ENCODE data around the gene SPTB. TPM values are rescaled to one million over a fixed set of nuclear protein-coding genes. Genes with fewer than 3 reads are reported as not detected.

SPTB gene
- total RNA-seq, 1 experiment from 2014 or later: 2.3 TPM

DNA sequence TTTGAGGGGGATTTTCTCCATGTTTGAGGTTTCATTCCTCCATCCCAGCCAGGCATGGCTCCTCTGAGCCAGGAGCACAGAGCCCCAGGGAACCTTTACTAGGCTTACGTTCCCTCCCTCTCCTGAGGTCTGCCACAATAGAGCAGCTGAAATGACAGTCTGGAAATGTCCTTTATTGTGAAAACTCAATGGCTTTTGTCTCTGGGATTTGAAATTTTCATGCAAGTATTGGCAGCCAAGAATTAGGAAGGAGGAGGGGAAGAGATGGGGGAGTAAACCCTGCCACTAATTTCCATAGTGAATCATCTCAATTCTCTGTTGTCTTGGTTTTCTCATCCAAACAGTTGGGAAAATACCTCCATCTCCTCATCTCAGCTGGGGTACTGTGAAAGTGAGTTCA lies 178.0 kb downstream of the SPTB start:
- Histone ChIP-seq H2BK15ac (ENCODE audit: low read depth, low read length) (no peak overlapping the region), H3K18ac (ENCODE audit: insufficient read length, low read depth, low read length) (no peak overlapping the region), H3K27ac (ENCODE audit: insufficient read length, low read depth, low read length) (peak overlapping the region; percentile 61), H3K4me1 (ENCODE audit: insufficient read depth, low read length) (peaks cover 18% of the 10 kb centered on the region; the same call in 1 of the 2 replicates), H3T11ph (ENCODE audit: low read length) (no peak overlapping the region), H3K9me3 (ENCODE audit: control insufficient read depth, low read depth, low read length) (no peaks in the 10 kb centered on the region), H3K4me2 (ENCODE audit: insufficient read depth, insufficient read length, low read length) (peak overlapping the region; percentile 93), H3K27me3 (ENCODE audit: insufficient read depth, low read length) (no peaks in the 10 kb centered on the region), H4K5ac (ENCODE audit: insufficient read length, low read depth, low read length) (no peak overlapping the region), H3K56ac (ENCODE audit: insufficient read length, low read depth, low read length) (no peak overlapping the region), H3K79me2 (ENCODE audit: insufficient read depth, low read length) (no peaks in the 10 kb centered on the region; the same call in 1 of the 2 replicates), H3K14ac (ENCODE audit: insufficient read depth, low read length) (no peak overlapping the region), H3K4ac (ENCODE audit: low read depth, low read length) (no peak overlapping the region), H2BK20ac (ENCODE audit: low read depth, low read length, poor library complexity, severe bottlenecking) (no peak overlapping the region), H2BK12ac (ENCODE audit: insufficient read length, low read depth, low read length) (no peak overlapping the region), H3K9ac (ENCODE audit: extremely low read depth, insufficient read length, low read length) (no peak overlapping the region), H2BK120ac (ENCODE audit: low read depth, low read length, poor library complexity, severe bottlenecking) (no peak overlapping the region), H2AFZ (ENCODE audit: low read length) (no peak overlapping the region), H2AK5ac (ENCODE audit: insufficient read length, low read length) (no peak overlapping the region), H4K20me1 (ENCODE audit: control insufficient read depth, insufficient read depth, insufficient read length) (no peaks in the 10 kb centered on the region), H3K23ac (ENCODE audit: insufficient read length, low read depth, low read length) (no peak overlapping the region), H4K91ac (ENCODE audit: insufficient read length, low read depth, low read length) (no peak overlapping the region), H3K79me1 (ENCODE audit: insufficient read depth, low read depth, low read length, poor library complexity, severe bottlenecking) (no peaks in the 10 kb centered on the region), H2BK5ac (ENCODE audit: insufficient read length, low read length) (no peak overlapping the region), H3K23me2 (ENCODE audit: insufficient read length, low read depth, low read length, poor library complexity, severe bottlenecking) (peaks cover 27% of the 10 kb centered on the region), H4K8ac (replicated peaks; ENCODE audit: insufficient read length, low read depth, low read length) (no peak overlapping the region)
- H3K27me3 Mint-ChIP-seq (ENCODE audit: low read depth): peaks cover 7% of the 10 kb centered on the region; the same call in 1 of the 2 replicates
- H3K36me3 Mint-ChIP-seq (ENCODE audit: insufficient read depth in 1 of 3, low read depth in 3 of 3): no peaks in the 10 kb centered on the region
- peak overlapping the region in 2 of 3 experiments; percentile 46 to 91; a peak in 3 of 7 replicates for H3K27ac Mint-ChIP-seq
- WGBS (ENCODE audit: extremely low coverage, insufficient read length, low lambda C conversion rate): no CpG with 5 or more reads among the region's 1 CpG
- peaks cover 65 to 66% of the 10 kb centered on the region in 2 experiments for H3K4me1 Mint-ChIP-seq
- H3K9me3 Mint-ChIP-seq: peaks cover 0 to 3% of the 10 kb centered on the region in 2 experiments; a peak in 1 of 5 replicates
- no peak for DNase-seq
- H3K4me3 Mint-ChIP-seq: peak overlapping the region; percentile 12 to 18; a peak in 2 of 5 replicates
- TF ChIP-seq, protein P1, sequence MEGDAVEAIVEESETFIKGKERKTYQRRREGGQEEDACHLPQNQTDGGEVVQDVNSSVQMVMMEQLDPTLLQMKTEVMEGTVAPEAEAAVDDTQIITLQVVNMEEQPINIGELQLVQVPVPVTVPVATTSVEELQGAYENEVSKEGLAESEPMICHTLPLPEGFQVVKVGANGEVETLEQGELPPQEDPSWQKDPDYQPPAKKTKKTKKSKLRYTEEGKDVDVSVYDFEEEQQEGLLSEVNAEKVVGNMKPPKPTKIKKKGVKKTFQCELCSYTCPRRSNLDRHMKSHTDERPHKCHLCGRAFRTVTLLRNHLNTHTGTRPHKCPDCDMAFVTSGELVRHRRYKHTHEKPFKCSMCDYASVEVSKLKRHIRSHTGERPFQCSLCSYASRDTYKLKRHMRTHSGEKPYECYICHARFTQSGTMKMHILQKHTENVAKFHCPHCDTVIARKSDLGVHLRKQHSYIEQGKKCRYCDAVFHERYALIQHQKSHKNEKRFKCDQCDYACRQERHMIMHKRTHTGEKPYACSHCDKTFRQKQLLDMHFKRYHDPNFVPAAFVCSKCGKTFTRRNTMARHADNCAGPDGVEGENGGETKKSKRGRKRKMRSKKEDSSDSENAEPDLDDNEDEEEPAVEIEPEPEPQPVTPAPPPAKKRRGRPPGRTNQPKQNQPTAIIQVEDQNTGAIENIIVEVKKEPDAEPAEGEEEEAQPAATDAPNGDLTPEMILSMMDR (conservative IDR thresholded peaks at IDR 0.05): no peak
